DND-41 (cell line): Measurements from ENCODE around the gene FOXO6.

Source experiments
- ATAC-seq: fragments of 200-7000 bp; cut with Tn5 transposase; 3 replicates; pipeline ENCODE4 v1.9.1; 2021; ENCODE audit warnings: low read depth; ENCODE audit not compliant: insufficient read depth
- DNase-seq: peaks from one replicate; pipeline ENCODE4 v3.0.0-alpha.2; 2020
- H2AFZ ChIP-seq: 2 replicates; pipeline ENCODE4 v1.6.0; 2012; ENCODE audit warnings: low read depth, low read length
- H3K27ac ChIP-seq: 2 replicates; pipeline ENCODE4 v1.5.1; 2012; ENCODE audit warnings: low read length, inconsistent platforms
- H3K27me3 ChIP-seq: fragments of 200-600 bp; sonication (generic); 2 replicates; pipeline ENCODE4 v1.6.0; 2012; ENCODE audit warnings: low read length, mild to moderate bottlenecking, inconsistent platforms; ENCODE audit not compliant: insufficient read depth, poor library complexity
- H3K36me3 ChIP-seq: 2 replicates; pipeline ENCODE4 v1.5.1; 2012; ENCODE audit warnings: low read length, inconsistent platforms; ENCODE audit not compliant: insufficient read depth
- H3K4me1 ChIP-seq: 2 replicates; pipeline ENCODE4 v1.5.1; 2012; ENCODE audit warnings: mild to moderate bottlenecking, low read length; ENCODE audit not compliant: insufficient read depth
- H3K4me2 ChIP-seq: 2 replicates; pipeline ENCODE4 v1.6.0; 2012; ENCODE audit warnings: mild to moderate bottlenecking, moderate library complexity, low read length, inconsistent platforms; ENCODE audit not compliant: insufficient read depth
- H3K4me3 ChIP-seq, 2 experiments: fragments of 200-600 bp in 1 of 2; shearing (Covaris generic) in 1 of 2; 2 replicates each; pipeline ENCODE4 v1.5.1; 2012 to 2016; ENCODE audit warnings: inconsistent platforms in 2 of 2, low read length in 2 of 2, mild to moderate bottlenecking in 2 of 2, low read depth in 1 of 2, moderate library complexity in 1 of 2
- H3K79me2 ChIP-seq: 2 replicates; pipeline ENCODE4 v1.6.0; 2012; ENCODE audit warnings: low read length, inconsistent platforms; ENCODE audit not compliant: insufficient read depth
- H3K9ac ChIP-seq: 2 replicates; pipeline ENCODE4 v1.6.0; 2012; ENCODE audit warnings: low read depth, mild to moderate bottlenecking, inconsistent platforms, low read length, moderate library complexity
- H3K9me3 ChIP-seq: 2 replicates; pipeline ENCODE4 v1.5.1; 2012; ENCODE audit warnings: low read length, moderate library complexity, mild to moderate bottlenecking, inconsistent platforms; ENCODE audit not compliant: insufficient read depth, severe bottlenecking
- H4K20me1 ChIP-seq: 2 replicates; pipeline ENCODE4 v1.6.0; 2012; ENCODE audit warnings: low read length; ENCODE audit not compliant: insufficient read depth
- EZH2 ChIP-seq: IDR thresholded peaks from 3 replicates; pipeline ENCODE4 v1.6.1; 2012; ENCODE audit warnings: borderline replicate concordance, low read depth, mild to moderate bottlenecking, moderate library complexity, low read length, inconsistent platforms; ENCODE audit not compliant: severe bottlenecking
- TF ChIP-seq, protein P1 (sequence below): IDR thresholded peaks from 2 replicates; pipeline ENCODE4 v1.5.1; 2012; ENCODE audit warnings: borderline replicate concordance, low read length, moderate library complexity, mild to moderate bottlenecking; ENCODE audit not compliant: poor library complexity, severe bottlenecking; ENCODE audit errors: extremely low read depth

The FOXO6 gene

GRCh38 chr1:41361495-41362356, 492 bp downstream of the FOXO6 start:
- Histone ChIP-seq H3K36me3 (no peaks in the 10 kb centered on the region), H3K4me1 (peaks cover 57% of the 10 kb centered on the region), H3K79me2 (no peaks in the 10 kb centered on the region), H3K9me3 (no peaks in the 10 kb centered on the region), H4K20me1 (peaks cover 27% of the 10 kb centered on the region), H3K27me3 (peaks cover 18% of the 10 kb centered on the region), H3K27ac (no peak overlapping the region), H3K4me3 (peak overlapping the region in 1 of 2 experiments; percentile 56; a peak in 3 of 4 replicates), H3K9ac (peak overlapping the region; percentile 52), H3K4me2 (peak overlapping the region; percentile 83), H2AFZ (peak overlapping the region; percentile 27; the same call in 1 of the 2 replicates)
- no peak for DNase-seq
- no peak for TF ChIP-seq EZH2
- TF ChIP-seq, protein P1, sequence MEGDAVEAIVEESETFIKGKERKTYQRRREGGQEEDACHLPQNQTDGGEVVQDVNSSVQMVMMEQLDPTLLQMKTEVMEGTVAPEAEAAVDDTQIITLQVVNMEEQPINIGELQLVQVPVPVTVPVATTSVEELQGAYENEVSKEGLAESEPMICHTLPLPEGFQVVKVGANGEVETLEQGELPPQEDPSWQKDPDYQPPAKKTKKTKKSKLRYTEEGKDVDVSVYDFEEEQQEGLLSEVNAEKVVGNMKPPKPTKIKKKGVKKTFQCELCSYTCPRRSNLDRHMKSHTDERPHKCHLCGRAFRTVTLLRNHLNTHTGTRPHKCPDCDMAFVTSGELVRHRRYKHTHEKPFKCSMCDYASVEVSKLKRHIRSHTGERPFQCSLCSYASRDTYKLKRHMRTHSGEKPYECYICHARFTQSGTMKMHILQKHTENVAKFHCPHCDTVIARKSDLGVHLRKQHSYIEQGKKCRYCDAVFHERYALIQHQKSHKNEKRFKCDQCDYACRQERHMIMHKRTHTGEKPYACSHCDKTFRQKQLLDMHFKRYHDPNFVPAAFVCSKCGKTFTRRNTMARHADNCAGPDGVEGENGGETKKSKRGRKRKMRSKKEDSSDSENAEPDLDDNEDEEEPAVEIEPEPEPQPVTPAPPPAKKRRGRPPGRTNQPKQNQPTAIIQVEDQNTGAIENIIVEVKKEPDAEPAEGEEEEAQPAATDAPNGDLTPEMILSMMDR = no peak
- ATAC-seq = no peak; the same call in 2 of the 3 replicates

DNA sequence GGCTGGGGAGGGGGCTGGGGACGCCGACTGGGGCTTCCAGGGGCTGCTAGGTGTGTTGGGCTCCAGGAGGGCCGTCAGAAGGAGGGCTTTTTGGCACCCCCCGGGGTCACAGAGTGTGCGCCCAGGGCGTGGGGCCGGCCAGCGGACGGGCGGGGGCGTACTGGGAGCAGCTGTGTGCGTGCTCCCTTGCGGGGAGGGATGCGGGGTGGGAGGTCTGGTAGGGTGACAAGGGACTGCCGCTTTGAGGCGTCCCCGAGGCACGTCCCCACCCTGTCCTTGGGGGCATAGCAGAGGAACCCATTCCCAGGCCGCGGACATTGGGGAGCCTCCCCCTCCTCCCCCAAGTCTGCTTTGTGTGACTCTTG, 1.1 kb downstream of the FOXO6 start:
- Histone ChIP-seq H3K36me3 (no peaks in the 10 kb centered on the region), H2AFZ (no peak overlapping the region), H3K9ac (no peak overlapping the region; the same call in 1 of the 2 replicates), H3K27ac (no peak overlapping the region), H3K9me3 (no peaks in the 10 kb centered on the region), H4K20me1 (peaks cover 27% of the 10 kb centered on the region), H3K27me3 (peaks cover 18% of the 10 kb centered on the region), H3K4me2 (peak overlapping the region; percentile 83), H3K79me2 (no peaks in the 10 kb centered on the region), H3K4me3 (peak overlapping the region in 1 of 2 experiments; percentile 56; a peak in 1 of 4 replicates), H3K4me1 (peaks cover 59% of the 10 kb centered on the region)
- no peak for TF ChIP-seq EZH2
- TF ChIP-seq, protein P1 = no peak
- no peak for ATAC-seq
- DNase-seq = no peak

DNA sequence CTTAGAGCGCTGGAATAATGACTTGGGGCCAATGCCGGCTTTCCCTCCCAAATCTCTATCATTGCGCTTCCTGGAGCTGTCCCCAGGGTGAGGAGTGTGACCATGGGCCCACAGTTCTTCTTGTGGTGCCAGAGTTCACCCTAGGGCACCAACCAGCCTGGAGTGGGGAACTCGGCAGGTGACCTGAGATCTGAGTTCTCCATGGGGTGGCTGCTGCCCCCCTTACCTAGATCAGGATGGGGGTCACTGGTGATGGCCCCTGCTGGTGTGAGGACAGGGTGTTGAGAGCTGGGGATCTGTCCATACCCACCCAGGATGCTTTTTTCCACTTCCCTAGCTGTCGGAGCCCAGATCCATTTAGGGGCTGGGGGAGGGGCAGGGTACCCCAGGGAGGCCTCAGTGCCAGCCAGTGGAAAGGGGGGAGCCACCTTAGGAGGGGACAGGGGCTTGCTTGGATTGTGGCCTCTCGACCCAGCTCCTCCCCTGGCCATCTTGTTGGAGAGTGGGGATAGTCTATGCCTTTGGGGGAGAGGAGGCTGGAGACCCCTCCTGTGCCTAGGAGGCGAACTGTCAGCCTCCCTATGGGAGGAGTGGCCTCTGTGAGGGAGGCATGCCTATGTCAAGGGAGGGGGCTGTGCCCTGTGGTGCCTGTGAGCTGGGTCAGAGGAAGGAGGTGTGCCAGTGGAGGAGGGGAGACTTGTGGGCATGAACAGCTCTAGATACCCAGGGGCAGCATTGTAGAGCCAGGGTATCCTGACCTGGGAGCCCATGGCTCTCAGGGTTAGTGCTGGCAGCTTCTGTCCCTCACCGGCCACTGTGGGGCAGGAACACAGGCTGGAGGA, 1.7 kb downstream of the FOXO6 start:
- H3K4me3 ChIP-seq = no peak overlapping the region
- H3K9ac ChIP-seq = no peak overlapping the region

More for the DNA sequence above, 1.7 kb downstream of the FOXO6 start:
- Histone ChIP-seq H3K4me2 (peak overlapping the region; percentile 83; the same call in 1 of the 2 replicates), H3K27ac (no peak overlapping the region), H3K36me3 (no peaks in the 10 kb centered on the region), H4K20me1 (peaks cover 27% of the 10 kb centered on the region), H3K27me3 (peaks cover 18% of the 10 kb centered on the region), H3K4me1 (peaks cover 53% of the 10 kb centered on the region), H3K79me2 (no peaks in the 10 kb centered on the region), H2AFZ (no peak overlapping the region), H3K9me3 (no peaks in the 10 kb centered on the region)
- no peak for ATAC-seq
- TF ChIP-seq, protein P1 = no peak
- DNase-seq = no peak
